Measurements from ENCODE around the gene PRICKLE4. TPM values are rescaled to one million over a fixed set of nuclear protein-coding genes. Genes with fewer than 3 reads are reported as not detected.

The PRICKLE4 gene
- total and polyA plus RNA-seq, 2 of the 13 experiments (the other 11 are each of a cell fraction or from before 2014, with no cell fraction given): 0.92 to 1.2 TPM

GRCh38 chr6:41768545-41769308 lies 11.9 kb upstream of the PRICKLE4 start (continued):
- TF ChIP-seq THYN1 (CRISPR knock-in tag; IDR thresholded peaks at IDR 0.05; ENCODE audit: borderline replicate concordance, low read depth): no peak
- TF ChIP-seq ATAD3A (CRISPR knock-in tag; IDR thresholded peaks at IDR 0.05): no peak
- no peak for TF ChIP-seq KLF9 (CRISPR knock-in tag; IDR thresholded peaks at IDR 0.05; ENCODE audit: low read depth)
- no peak for TF ChIP-seq KLF15 (CRISPR knock-in tag; IDR thresholded peaks at IDR 0.05; ENCODE audit: borderline replicate concordance)
- no peak for TF ChIP-seq HDAC6 (IDR thresholded peaks at IDR 0.05; ENCODE audit: low read depth, low read length)
- TF ChIP-seq HCFC1 (IDR thresholded peaks at IDR 0.05; ENCODE audit: low read depth, low read length): no peak
- TF ChIP-seq ZBTB46 (CRISPR knock-in tag; IDR thresholded peaks at IDR 0.05; ENCODE audit: borderline replicate concordance): no peak
- no peak for TF ChIP-seq ZNF468 (CRISPR knock-in tag; IDR thresholded peaks at IDR 0.05)
- no peak for TF ChIP-seq GLI4 (CRISPR knock-in tag; IDR thresholded peaks at IDR 0.05; ENCODE audit: borderline replicate concordance)
- TF ChIP-seq RXRA (CRISPR knock-in tag; IDR thresholded peaks at IDR 0.05): no peak; the same call in 1 of the 2 replicates
- TF ChIP-seq AGO1 (IDR thresholded peaks at IDR 0.05; ENCODE audit: low read depth, low read length, poor library complexity, severe bottlenecking): no peak
- TF ChIP-seq ZNF292 (CRISPR knock-in tag; IDR thresholded peaks at IDR 0.05; ENCODE audit: borderline replicate concordance, low read depth): peak; percentile 52; the same call in 1 of the 2 replicates
- TF ChIP-seq FUBP1 (CRISPR knock-in tag; IDR thresholded peaks at IDR 0.05; ENCODE audit: borderline replicate concordance): no peak
- no peak; the same call in 1 of the 2 replicates for TF ChIP-seq MTA1 (CRISPR knock-in tag; IDR thresholded peaks at IDR 0.05; ENCODE audit: borderline replicate concordance)
- TF ChIP-seq RCOR2 (CRISPR knock-in tag; IDR thresholded peaks at IDR 0.05): peak; percentile 56
- TF ChIP-seq ZBTB39 (CRISPR knock-in tag; IDR thresholded peaks at IDR 0.05): no peak
- no peak for TF ChIP-seq ZNF672 (CRISPR knock-in tag; IDR thresholded peaks at IDR 0.05)
- no peak for TF ChIP-seq SMYD3 (CRISPR knock-in tag; IDR thresholded peaks at IDR 0.05)
- TF ChIP-seq ZNF746 (CRISPR knock-in tag; IDR thresholded peaks at IDR 0.05): no peak
- TF ChIP-seq ZNF678 (CRISPR knock-in tag; IDR thresholded peaks at IDR 0.05): no peak
- no peak for TF ChIP-seq LRRFIP1 (CRISPR knock-in tag; conservative IDR thresholded peaks at IDR 0.05)

All from HepG2 (cell line).